ENCODE data around the gene LYRM4.

The LYRM4 gene

GRCh38 chr6:5260661-5261544, at the start of gene LYRM4, which contains the start of gene FARS2:
LYRM4 (minus strand) TSS chr6:5260950; CDS start chr6:5260733, 217 bp downstream.
FARS2 (plus strand) TSS chr6:5261513.
- Histone ChIP-seq H3K36me3 (replicated peaks) (no peaks in the 10 kb centered on the region), H3K27me3 (replicated peaks) (no peaks in the 10 kb centered on the region), H3K27ac (peak within 1 kb of the TSS; percentile 99), H3K4me3 (ENCODE audit: low read depth, low read length) (peak within 1 kb of the TSS; percentile 96)
- peak; percentile 71 for DNase-seq
- TF ChIP-seq, protein P1, sequence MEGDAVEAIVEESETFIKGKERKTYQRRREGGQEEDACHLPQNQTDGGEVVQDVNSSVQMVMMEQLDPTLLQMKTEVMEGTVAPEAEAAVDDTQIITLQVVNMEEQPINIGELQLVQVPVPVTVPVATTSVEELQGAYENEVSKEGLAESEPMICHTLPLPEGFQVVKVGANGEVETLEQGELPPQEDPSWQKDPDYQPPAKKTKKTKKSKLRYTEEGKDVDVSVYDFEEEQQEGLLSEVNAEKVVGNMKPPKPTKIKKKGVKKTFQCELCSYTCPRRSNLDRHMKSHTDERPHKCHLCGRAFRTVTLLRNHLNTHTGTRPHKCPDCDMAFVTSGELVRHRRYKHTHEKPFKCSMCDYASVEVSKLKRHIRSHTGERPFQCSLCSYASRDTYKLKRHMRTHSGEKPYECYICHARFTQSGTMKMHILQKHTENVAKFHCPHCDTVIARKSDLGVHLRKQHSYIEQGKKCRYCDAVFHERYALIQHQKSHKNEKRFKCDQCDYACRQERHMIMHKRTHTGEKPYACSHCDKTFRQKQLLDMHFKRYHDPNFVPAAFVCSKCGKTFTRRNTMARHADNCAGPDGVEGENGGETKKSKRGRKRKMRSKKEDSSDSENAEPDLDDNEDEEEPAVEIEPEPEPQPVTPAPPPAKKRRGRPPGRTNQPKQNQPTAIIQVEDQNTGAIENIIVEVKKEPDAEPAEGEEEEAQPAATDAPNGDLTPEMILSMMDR (IDR thresholded peaks at IDR 0.05; ENCODE audit: low read depth, low read length, missing control alignments) = peak; percentile 45
- in situ Hi-C loops (cut with HindIII; ENCODE audit: low pct_ligation_motif_present, low sequenced_read_pairs) = no loop called here

DNA sequence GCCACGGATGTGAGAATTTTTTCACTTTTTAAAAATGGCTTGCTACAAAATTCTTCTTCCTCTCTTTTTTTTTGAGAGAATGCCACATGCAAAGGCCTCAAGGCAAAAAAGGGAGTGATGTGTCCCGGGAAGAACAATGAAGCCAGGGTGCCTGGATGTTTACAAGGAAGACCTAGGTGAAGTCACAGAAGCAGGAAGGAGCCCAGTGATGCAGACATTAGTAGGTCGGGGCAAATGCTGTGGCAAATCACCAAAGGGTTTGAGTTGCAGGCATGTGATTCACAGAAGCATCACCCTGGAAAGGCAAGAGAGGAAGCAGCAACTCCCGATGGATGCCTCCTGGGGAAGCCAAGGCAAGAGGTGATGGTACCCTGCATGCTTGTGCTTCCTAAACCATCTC, 47.3 kb upstream of the LYRM4 start:
- no peak overlapping the region for H3K4me3 ChIP-seq (ENCODE audit: low read depth, low read length)
- no peak for DNase-seq

DNA sequence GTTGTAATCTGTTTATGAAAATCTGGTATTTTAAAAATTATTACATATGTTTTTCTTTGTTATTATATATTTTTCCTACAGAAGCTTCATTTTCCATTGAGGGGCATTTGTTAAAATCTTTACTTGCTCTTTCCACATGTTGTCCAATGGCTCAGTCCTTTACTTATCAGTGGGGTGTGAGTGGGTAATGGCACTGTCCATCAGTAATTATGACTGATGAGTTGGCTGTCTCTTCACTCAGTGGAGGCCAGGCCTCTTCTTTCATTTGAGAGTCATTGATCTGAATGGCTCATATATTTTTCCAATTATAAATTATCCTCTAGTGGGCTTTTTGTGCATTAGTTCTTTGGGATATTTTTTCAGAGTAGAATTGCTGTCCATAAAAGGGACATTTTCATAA, 46.3 kb upstream of the LYRM4 start:
- Histone ChIP-seq H3K27me3 (replicated peaks) (no peaks in the 10 kb centered on the region), H3K36me3 (replicated peaks) (no peaks in the 10 kb centered on the region), H3K27ac (no peak overlapping the region), H3K4me3 (ENCODE audit: low read depth, low read length) (no peak overlapping the region)
- in situ Hi-C loops (cut with HindIII; ENCODE audit: low pct_ligation_motif_present, low sequenced_read_pairs) = no loop called here
- DNase-seq = no peak
- TF ChIP-seq, protein P1 (IDR thresholded peaks at IDR 0.05; ENCODE audit: low read depth, low read length, missing control alignments) = no peak

More for the DNA sequence above, 47.3 kb upstream of the LYRM4 start:
- TF ChIP-seq, protein P1 (IDR thresholded peaks at IDR 0.05; ENCODE audit: low read depth, low read length, missing control alignments) = no peak
- in situ Hi-C loops (cut with HindIII; ENCODE audit: low pct_ligation_motif_present, low sequenced_read_pairs) = no loop called here
- Histone ChIP-seq H3K36me3 (replicated peaks) (no peaks in the 10 kb centered on the region), H3K27me3 (replicated peaks) (no peaks in the 10 kb centered on the region), H3K27ac (no peak overlapping the region)

- no peaks in the 10 kb centered on the region for H3K27me3 ChIP-seq (replicated peaks)
- H3K27ac ChIP-seq = no peak overlapping the region
- H3K4me3 ChIP-seq (ENCODE audit: low read depth, low read length) = no peak overlapping the region
- DNase-seq = no peak
- TF ChIP-seq, protein P1 (IDR thresholded peaks at IDR 0.05; ENCODE audit: low read depth, low read length, missing control alignments) = no peak
- no peaks in the 10 kb centered on the region for H3K36me3 ChIP-seq (replicated peaks)
- in situ Hi-C loops (cut with HindIII; ENCODE audit: low pct_ligation_motif_present, low sequenced_read_pairs) = no loop called here
These were observed 45.3 kb upstream of the LYRM4 start for GRCh38 chr6:5305968-5306626.

- no peaks in the 10 kb centered on the region for H3K27me3 ChIP-seq (replicated peaks)
- TF ChIP-seq, protein P1 (IDR thresholded peaks at IDR 0.05; ENCODE audit: low read depth, low read length, missing control alignments) = no peak
- no peaks in the 10 kb centered on the region for H3K36me3 ChIP-seq (replicated peaks)
- DNase-seq = no peak
- H3K27ac ChIP-seq = no peak overlapping the region
- in situ Hi-C loops (cut with HindIII; ENCODE audit: low pct_ligation_motif_present, low sequenced_read_pairs) = no loop called here
- H3K4me3 ChIP-seq (ENCODE audit: low read depth, low read length) = no peak overlapping the region
These were observed 42.9 kb upstream of the LYRM4 start for GRCh38 chr6:5303682-5304081.
